Transverse colon (tissue), 4 donors: ENCODE results near the gene TTYH1.

Source experiments
- CTCF ChIP-seq, 5 experiments: fragments of 200-600 bp in 3 of 5; fragments of 450-650 bp in 2 of 5; sonication (generic) in 3 of 5; IDR thresholded peaks; 1 replicate in 2 of 5; 2 replicates in 3 of 5; pipeline ENCODE4 v1.5.1; 2016 to 2017; ENCODE audit warnings: antibody characterized with exemption in 5 of 5, inconsistent platforms in 3 of 5, mild to moderate bottlenecking in 2 of 5, moderate library complexity in 1 of 5
- POLR2A ChIP-seq: fragments of 450-650 bp; IDR thresholded peaks from one replicate; pipeline ENCODE4 v1.6.1; 2016; ENCODE audit warnings: antibody characterized with exemption, mild to moderate bottlenecking, moderate library complexity
- POLR2AphosphoS5 ChIP-seq, 3 donors: sonication (generic); formaldehyde crosslinking; IDR thresholded peaks; one replicate each; pipeline ENCODE4 v1.6.1; 2016; ENCODE audit warnings: antibody characterized with exemption in 3 of 3

GRCh38 chr19:54415901-54416673 lies 823 bp downstream of the TTYH1 start:
- TF ChIP-seq CTCF (IDR thresholded peaks at IDR 0.05) (no peak), POLR2A (no peak), POLR2AphosphoS5 (IDR thresholded peaks at IDR 0.05) (no peak)
